Neuron (in vitro differentiated cells): Measurements from ENCODE around the gene INTS15.
"Not testable (repeated sequence)": the region's sequence is repeated elsewhere in the genome, so short reads cannot be mapped to it uniquely, and the experiment has no call there.

Source experiments
- H2AFZ ChIP-seq: one replicate; pipeline ENCODE4 v1.6.1; 2013; ENCODE audit warnings: low read depth, mild to moderate bottlenecking, inconsistent platforms, low read length, moderate library complexity
- H3K27me3 ChIP-seq: one replicate; pipeline ENCODE4 v1.6.1; 2013; ENCODE audit warnings: low read length; ENCODE audit not compliant: insufficient read depth
- H3K36me3 ChIP-seq: one replicate; pipeline ENCODE4 v1.6.1; 2013; ENCODE audit warnings: low read length; ENCODE audit not compliant: insufficient read depth
- H3K4me1 ChIP-seq: one replicate; pipeline ENCODE4 v1.6.1; 2013; ENCODE audit warnings: low read length; ENCODE audit not compliant: insufficient read depth
- H3K4me3 ChIP-seq: 2 replicates; pipeline ENCODE4 v1.5.1; 2013; ENCODE audit warnings: mild to moderate bottlenecking, low read length, moderate library complexity
- H3K9me3 ChIP-seq: one replicate; pipeline ENCODE4 v1.6.1; 2013; ENCODE audit warnings: low read length

INTS15 gene

DNA sequence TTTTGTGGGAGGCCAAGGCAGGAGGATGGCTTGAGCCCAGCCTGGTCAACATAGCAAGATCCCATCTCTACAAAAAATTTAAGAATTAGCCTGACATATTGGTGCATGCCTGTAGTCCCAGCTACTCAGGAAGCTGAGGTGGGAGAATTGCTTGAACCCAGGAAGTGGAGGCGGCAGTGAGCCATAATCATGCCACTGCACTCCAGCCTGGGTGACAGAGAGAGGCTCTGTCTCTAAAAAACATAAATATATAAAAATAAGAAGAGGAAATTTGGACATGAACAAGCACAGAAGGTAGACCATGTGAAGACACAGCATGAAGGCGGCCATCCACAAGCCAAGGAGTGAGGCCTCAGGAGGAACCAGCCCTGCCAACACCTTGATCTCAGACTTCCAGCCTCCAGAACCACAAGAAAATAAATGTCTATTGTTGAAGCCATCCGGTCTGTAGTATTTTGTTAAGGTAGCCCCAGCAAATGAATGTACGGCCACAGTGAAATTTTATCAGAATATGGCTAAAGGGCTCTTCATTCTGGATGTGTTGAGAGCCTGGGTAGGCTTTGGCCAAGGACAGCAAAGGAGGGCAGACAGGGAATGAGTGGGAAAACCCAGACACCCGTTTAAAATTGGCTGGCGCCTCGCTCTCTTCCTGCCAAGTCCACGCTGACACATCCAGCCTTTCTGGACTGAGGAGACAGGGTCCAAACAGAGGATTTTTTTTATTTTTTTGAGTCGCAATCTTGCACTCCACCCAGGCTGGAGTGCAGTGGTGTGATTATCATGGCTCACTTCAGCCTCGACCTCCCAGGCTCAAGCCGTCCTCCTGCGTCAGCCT lies 25.7 kb upstream of the INTS15 start:
- no peaks in the 10 kb centered on the region for H3K36me3 ChIP-seq
- no peaks in the 10 kb centered on the region for H3K9me3 ChIP-seq
- no peaks in the 10 kb centered on the region for H3K4me1 ChIP-seq
- no peaks in the 10 kb centered on the region for H3K27me3 ChIP-seq
- H2AFZ ChIP-seq, result no peak overlapping the region
- no peak overlapping the region for H3K4me3 ChIP-seq

DNA sequence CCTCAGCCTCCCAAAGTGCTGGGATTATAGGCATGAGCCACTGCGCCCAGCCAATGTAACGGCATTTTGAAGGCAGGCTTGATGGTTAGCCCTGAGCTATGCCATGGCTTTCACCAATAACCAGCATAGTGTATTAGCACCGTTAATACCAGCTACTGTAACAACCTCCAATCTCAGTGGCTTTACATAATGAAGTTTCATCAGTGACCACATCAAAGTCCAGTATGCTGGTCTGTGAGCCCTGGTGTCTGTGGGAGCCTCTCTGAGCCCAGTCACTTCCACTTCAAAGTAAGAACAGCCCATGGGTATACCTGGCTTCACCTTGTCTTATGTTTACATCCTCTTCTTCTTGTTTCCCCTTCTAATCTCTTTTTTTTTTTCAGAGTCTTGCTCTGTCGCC lies 24.2 kb upstream of the INTS15 start:
- Histone ChIP-seq H3K27me3 (no peaks in the 10 kb centered on the region), H3K36me3 (no peaks in the 10 kb centered on the region), H3K4me1 (no peaks in the 10 kb centered on the region), H3K4me3 (no peak overlapping the region), H3K9me3 (no peaks in the 10 kb centered on the region), H2AFZ (no peak overlapping the region)

DNA sequence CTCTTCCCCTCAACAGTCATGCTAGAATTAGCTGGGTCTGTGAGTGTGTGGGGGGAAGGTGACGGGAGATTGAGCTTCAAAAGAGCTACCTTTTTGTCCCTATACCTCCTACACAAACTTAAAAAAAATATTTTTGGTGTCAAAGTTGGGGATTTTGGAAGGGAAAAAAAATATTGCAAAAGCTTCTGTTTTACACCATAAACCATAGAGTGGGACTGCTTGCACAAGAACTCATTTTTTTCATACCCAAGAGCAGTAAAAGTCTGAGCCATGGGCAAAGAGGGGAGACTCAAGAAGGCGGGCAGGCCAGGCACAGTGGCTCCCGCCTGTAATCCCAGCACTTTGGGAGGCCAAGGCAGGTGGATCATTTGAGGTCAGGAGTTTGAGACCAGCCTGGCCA lies 21.9 kb upstream of the INTS15 start:
- Histone ChIP-seq H3K36me3 (no peaks in the 10 kb centered on the region), H2AFZ (no peak overlapping the region), H3K27me3 (no peaks in the 10 kb centered on the region), H3K4me1 (no peaks in the 10 kb centered on the region), H3K4me3 (no peak overlapping the region), H3K9me3 (no peaks in the 10 kb centered on the region)

DNA sequence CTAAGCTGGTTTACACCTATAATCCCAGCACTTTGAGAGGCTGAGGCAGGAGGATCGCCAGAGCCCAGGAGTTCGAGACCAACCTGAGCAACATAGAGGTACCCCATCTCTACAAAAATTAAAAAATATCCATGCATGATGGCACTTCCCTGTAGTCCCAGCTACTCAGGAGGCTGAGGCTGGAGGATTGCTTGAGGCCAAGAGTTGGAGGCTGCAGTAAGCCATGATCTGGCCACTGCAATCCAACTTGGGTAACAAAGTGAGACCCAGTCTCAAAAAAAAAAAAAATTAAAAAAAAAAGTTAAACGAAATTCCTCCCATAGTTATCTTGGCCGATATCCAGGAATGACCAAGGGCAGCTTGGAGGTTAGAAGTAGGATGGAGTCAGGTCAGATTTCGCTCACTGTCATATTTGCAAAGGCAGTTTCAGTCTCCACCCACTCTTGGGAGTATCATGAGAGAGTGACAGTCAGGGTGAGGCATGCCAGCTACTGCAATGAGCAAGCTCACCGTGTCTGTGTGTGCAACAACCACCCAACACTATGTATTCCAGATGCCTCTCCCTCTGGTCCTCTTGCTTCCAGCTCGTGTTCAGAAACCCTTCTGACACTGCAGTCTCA lies 18.6 kb upstream of the INTS15 start:
- Histone ChIP-seq H3K4me1 (no peaks in the 10 kb centered on the region), H3K36me3 (no peaks in the 10 kb centered on the region), H3K9me3 (no peaks in the 10 kb centered on the region), H3K4me3 (no peak overlapping the region), H2AFZ (no peak overlapping the region), H3K27me3 (no peaks in the 10 kb centered on the region)

DNA sequence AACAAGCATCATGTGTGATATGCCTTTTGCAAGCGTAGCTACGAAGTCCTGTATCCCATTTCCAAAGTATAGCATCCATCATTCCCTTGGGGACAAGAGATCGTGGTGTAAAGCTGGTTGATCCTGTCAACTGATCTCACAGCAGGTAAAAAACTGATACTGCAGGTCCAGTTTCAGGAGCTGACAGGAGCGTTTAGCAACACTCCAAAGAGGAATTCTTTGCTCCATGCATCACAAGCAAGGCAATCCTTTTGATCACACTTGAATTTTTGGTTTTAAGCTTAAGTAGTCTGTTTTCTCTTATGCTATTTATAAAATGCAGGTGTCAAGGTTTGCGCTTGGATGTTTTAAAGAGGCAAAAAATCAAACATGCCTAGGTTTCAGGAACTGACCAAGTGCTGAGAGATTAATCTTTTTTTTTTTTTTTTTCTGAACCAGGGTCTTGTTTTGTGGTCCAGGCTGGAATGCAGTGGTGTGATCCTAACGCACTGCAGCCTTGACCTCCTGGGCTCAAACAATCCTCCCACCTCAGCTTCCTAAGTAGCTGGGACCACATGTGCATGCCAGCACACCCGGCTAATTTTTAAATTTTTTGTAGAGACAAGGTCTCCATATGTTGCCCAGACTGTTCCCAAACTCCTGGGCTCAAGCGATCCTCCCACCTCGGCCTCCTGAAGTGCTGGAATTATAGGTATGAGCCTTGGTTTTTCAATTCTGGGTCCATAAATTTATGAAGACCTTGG lies 14.4 kb upstream of the INTS15 start:
- Histone ChIP-seq H3K27me3 (no peaks in the 10 kb centered on the region), H3K36me3 (no peaks in the 10 kb centered on the region), H3K4me1 (no peaks in the 10 kb centered on the region), H2AFZ (no peak overlapping the region), H3K4me3 (no peak overlapping the region), H3K9me3 (no peaks in the 10 kb centered on the region)

DNA sequence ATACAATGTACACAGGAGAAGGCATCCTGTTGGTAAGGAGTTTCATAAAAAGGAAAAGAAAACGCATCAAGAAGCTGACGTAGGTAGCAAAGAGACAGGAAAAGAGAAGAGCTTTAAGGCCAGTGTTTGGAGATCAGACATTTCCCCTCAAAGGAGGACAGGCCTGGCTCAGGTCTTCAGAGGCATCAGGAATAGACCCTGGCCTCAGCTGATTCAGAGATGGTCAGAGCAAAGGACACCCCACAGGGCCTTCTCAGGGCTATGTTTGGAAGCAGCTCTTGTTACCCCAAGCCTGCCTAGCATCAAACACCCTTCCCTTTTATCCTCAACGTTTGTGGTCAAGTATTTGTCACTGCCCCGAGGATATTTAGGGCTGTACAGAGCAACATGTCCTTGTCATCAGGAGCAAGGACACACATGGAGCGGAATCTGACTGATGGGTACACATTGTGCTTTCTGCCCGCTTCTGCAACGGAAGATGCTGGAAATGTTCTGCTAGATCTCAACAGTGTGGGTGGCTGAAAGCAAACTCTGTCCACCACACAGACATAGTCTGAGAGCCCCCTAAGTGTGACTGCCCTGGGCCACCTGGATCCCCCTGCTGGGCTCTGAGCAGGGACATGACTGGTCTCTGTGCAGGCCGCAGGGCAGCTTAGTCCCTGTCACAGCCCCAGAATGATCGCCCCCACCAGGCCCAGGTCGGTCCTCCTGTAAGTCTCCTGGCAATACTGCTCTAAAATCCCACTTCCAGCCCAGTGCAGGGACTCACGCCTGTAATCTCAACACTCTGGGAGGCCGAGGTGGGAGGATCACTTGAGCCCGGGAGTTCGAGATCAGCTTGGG lies 13.6 kb upstream of the INTS15 start:
- no peaks in the 10 kb centered on the region for H3K27me3 ChIP-seq
- peak overlapping the region; percentile 40 for H3K4me3 ChIP-seq

DNA sequence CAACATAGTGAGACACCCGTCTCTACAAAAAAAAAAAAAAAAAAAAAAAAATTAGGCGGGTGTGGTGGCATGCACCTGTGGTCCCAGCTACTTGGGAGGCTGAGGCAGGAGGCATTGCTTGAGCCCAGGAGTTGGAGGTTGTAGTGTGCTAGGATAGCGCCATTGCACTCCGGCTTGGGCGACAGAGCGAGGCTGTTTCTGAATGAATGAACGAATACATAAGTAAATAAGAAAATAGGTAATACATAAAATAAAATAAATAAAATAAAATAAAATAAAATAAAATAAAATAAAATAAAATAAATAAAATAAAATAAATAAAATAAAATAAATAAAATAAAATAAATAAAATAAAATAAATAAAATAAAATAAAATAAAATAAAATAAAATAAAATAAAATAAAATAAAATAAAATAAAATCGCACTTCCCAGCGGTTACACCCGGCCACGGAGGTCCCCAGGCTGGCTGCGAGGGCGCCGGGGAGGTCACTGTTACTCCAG lies 12.9 kb upstream of the INTS15 start:
- H3K9me3 ChIP-seq, H3K36me3 ChIP-seq, H3K27me3 ChIP-seq, H3K4me1 ChIP-seq: not testable (repeated sequence)
- Histone ChIP-seq H3K4me3 (peak overlapping the region; percentile 56), H2AFZ (peak overlapping the region; percentile 42)

More for the DNA sequence above, 13.6 kb upstream of the INTS15 start:
- no peak overlapping the region for H2AFZ ChIP-seq
- H3K9me3 ChIP-seq, result no peaks in the 10 kb centered on the region
- no peaks in the 10 kb centered on the region for H3K4me1 ChIP-seq
- H3K36me3 ChIP-seq, result no peaks in the 10 kb centered on the region

DNA sequence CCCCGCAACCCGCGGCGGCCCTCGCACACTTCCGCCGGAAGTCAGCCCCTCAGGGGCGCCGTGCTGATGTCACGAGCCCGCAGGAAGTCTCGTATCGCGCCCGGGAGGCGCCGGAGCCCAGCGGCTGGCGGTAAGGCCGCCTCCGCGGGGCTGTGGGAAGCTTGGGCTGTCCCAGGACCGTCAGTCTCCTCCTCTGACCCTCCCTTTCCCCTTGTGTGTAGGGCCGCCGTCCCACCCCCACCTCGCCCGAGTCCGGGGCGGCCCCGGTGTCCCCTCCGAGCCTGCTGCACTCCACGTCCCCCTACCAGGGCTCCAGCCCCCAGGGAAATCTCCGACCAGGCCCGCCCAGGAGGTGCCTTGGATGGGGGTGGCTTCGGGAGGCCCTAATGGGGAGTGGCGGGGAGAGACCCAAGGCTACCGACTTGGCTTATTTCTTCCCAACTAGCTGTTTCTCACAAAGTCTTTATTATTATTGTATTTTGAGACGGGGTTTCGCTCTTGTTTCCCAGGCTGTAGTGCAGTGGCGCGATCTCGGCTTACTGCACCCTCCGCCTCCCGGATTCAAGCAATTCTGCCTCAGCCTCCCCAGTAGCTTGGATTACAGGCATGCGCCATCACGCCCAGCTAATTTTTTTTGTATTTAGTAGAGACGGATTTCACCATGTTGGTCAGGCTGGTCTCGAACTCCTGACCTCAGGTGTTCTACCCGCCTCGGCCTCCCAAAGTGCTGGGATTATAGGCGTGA lies 12.3 kb upstream of the INTS15 start, which contains the start of gene ZDHHC4:
Gene ZDHHC4 (plus strand): TSS at position 86 of the 745 bp plus-strand sequence. CDS start 3,108 bp downstream, outside the sequence.
- H3K27me3 ChIP-seq, result no peaks in the 10 kb centered on the region
- peak within 1 kb of the TSS; percentile 42 for H2AFZ ChIP-seq
- H3K9me3 ChIP-seq, result no peaks in the 10 kb centered on the region
- H3K36me3 ChIP-seq, result no peaks in the 10 kb centered on the region
- no peaks in the 10 kb centered on the region for H3K4me1 ChIP-seq
- peak within 1 kb of the TSS; percentile 56 for H3K4me3 ChIP-seq

DNA sequence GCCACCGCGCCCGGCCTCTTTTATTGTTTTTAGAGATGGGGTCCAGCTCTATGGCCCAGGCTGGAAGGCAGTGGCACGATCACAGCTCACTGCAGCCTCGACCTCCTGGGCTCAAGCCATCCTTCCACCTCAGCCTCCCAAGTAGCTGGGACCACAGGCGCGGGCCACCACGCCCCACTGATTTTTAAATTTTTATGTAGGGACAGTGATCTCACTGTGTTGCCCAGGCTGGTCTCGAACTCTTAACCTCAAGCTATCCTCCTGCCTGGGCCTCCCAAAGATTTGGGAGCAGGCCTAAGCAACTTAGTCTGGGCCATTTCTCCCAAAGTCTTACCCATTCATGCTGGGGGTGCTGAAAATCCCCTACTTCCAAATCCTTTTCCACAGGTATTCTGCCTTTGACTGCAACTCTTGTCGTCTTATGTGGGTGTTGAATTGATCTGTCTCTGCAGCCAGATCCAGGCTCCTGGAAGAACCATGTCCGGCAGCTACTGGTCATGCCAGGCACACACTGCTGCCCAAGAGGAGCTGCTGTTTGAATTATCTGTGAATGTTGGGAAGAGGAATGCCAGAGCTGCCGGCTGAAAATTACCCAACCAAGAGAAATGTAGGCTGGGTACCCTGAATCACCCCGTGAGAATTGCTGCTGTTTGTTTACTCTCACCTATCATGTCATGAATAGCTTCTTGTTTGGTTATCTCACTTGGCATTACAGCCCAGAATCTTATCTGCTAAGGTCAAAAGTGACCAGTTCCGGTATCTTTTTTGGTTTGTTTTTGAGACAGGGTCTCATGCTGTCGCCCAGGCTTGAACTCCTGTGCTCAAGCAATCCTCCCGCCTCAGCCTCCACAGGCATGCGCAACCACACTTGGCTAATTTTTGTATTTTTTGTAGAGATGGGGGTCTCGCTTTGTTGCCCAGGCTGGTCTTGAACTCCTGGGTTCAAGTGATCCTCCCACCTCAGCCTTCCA lies 11.4 kb upstream of the INTS15 start:
- peak overlapping the region; percentile 56 for H3K4me3 ChIP-seq
- no peak overlapping the region for H2AFZ ChIP-seq
- H3K27me3 ChIP-seq, result no peaks in the 10 kb centered on the region
- H3K4me1 ChIP-seq, result no peaks in the 10 kb centered on the region
- no peaks in the 10 kb centered on the region for H3K9me3 ChIP-seq
- peaks cover 3% of the 10 kb centered on the region for H3K36me3 ChIP-seq

DNA sequence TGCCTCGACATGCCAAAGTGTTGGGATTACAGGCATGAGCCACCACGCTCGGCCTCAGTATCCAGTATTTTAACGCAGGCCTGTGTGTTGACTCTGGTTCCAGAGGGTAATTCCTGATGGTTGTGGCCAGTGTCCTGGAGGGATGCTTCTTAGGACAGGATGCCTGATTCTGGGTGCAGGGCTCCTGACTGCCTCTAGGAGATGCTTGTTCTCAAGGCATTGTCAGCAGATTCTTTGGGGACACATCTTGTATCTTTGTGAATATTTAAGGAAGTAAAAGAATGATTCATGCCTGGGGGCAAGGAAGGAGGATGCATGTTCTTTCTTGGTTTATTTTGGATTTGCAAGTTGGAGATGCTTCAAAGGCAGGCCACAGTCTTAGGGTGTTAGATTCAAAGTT lies 10.4 kb upstream of the INTS15 start:
- no peaks in the 10 kb centered on the region for H3K27me3 ChIP-seq
- peaks cover 3% of the 10 kb centered on the region for H3K36me3 ChIP-seq
- no peaks in the 10 kb centered on the region for H3K9me3 ChIP-seq
- H3K4me1 ChIP-seq, result no peaks in the 10 kb centered on the region
- H2AFZ ChIP-seq, result no peak overlapping the region
- no peak overlapping the region for H3K4me3 ChIP-seq

DNA sequence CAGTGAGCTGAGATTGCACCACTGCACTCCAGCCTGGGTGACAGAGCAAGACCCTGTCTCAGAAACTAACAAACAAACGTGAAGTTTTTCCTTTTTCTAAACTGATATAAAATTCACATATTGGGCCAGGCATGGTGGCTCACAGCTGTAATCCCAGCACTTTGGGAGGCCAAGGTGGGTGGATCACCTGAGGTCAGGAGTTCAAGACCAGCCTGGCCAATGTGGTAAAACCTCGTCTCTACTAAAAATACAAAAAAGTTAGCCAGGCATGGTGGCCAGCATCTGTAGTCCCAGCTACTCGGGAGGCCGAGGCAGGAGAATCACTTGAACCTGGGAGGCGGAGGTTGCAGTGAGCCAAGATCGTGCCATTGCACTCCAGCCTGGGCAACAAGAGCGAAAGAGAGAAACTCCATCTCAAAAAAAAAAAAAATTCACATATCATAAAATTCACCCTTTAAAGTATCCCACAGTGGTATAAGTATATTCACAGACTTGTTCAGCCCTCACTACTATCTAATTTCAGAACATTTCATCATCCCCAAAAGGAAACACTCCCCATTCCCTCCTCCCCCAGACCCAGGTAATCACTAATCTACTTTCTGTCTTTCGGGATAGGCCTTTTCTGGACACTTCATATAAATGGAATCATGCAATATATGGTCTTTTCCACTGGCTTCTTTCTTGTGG lies 3.9 kb upstream of the INTS15 start:
- H3K27me3 ChIP-seq, H3K4me1 ChIP-seq, H3K36me3 ChIP-seq, H2AFZ ChIP-seq, H3K9me3 ChIP-seq, H3K4me3 ChIP-seq: not testable (repeated sequence)
